ENCODE results near the gene COL27A1. TPM values are rescaled to one million over a fixed set of nuclear protein-coding genes. Genes with fewer than 3 reads are reported as not detected.

Gene COL27A1
- total RNA-seq, 1 experiment from 2014 or later = 12.0 TPM

GRCh38 chr9:114344692-114345091 is 189.4 kb downstream of the COL27A1 start (continued):
- TF ChIP-seq, protein P1, sequence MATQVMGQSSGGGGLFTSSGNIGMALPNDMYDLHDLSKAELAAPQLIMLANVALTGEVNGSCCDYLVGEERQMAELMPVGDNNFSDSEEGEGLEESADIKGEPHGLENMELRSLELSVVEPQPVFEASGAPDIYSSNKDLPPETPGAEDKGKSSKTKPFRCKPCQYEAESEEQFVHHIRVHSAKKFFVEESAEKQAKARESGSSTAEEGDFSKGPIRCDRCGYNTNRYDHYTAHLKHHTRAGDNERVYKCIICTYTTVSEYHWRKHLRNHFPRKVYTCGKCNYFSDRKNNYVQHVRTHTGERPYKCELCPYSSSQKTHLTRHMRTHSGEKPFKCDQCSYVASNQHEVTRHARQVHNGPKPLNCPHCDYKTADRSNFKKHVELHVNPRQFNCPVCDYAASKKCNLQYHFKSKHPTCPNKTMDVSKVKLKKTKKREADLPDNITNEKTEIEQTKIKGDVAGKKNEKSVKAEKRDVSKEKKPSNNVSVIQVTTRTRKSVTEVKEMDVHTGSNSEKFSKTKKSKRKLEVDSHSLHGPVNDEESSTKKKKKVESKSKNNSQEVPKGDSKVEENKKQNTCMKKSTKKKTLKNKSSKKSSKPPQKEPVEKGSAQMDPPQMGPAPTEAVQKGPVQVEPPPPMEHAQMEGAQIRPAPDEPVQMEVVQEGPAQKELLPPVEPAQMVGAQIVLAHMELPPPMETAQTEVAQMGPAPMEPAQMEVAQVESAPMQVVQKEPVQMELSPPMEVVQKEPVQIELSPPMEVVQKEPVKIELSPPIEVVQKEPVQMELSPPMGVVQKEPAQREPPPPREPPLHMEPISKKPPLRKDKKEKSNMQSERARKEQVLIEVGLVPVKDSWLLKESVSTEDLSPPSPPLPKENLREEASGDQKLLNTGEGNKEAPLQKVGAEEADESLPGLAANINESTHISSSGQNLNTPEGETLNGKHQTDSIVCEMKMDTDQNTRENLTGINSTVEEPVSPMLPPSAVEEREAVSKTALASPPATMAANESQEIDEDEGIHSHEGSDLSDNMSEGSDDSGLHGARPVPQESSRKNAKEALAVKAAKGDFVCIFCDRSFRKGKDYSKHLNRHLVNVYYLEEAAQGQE (IDR thresholded peaks at IDR 0.05; ENCODE audit: low read depth) = no peak
- no peak for TF ChIP-seq ZFX (IDR thresholded peaks at IDR 0.05)
- no peak for TF ChIP-seq EGR1 (IDR thresholded peaks at IDR 0.05; ENCODE audit: low read depth)
- TF ChIP-seq CBX3 (IDR thresholded peaks at IDR 0.05; ENCODE audit: low read depth) = no peak
- no peak for TF ChIP-seq SIN3A (IDR thresholded peaks at IDR 0.05; ENCODE audit: low read depth)
- no peak for TF ChIP-seq ELF1 (IDR thresholded peaks at IDR 0.05; ENCODE audit: borderline replicate concordance, low read depth)
- no peak for TF ChIP-seq SP1 (IDR thresholded peaks at IDR 0.05; ENCODE audit: low read depth)
- TF ChIP-seq JUND (IDR thresholded peaks at IDR 0.05) = no peak

DNA sequence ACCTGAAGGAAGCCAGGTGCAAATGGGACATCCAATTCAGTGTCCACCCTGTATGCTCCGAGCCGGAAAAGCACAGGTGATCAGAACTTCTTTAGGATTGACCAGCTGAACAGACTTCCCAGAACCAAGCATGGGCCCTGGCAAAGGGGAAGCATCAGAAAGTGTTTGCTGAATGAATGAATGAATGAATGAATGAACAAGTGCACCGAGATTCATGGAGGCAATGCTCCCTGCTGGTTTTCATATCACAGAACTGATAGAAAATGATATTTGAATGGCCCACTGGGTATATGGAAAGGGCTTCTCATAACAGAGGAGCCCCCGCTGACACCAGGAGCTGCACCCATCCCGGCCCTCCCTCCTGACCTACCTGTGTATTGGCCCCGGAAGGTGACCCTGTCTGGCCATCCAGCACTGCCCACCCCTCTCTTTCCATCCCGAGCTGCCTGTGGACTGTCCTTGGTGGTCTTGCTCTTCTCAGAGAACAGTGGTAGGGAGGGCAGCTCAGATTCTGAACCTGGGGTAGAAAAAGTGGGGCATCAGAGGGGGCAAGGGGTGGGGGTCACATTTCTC is 190.2 kb downstream of the COL27A1 start:
- Histone ChIP-seq H3K27me3 (ENCODE audit: insufficient read depth, low read length) (no peaks in the 10 kb centered on the region), H4K20me1 (ENCODE audit: insufficient read depth) (no peaks in the 10 kb centered on the region), H3K4me2 (ENCODE audit: low read length) (no peak overlapping the region), H3K9ac (ENCODE audit: low read length) (no peak overlapping the region), H2AFZ (ENCODE audit: low read depth, low read length, poor library complexity, severe bottlenecking) (no peak overlapping the region), H3K79me2 (ENCODE audit: insufficient read depth, low read length) (no peaks in the 10 kb centered on the region), H3K9me3 (ENCODE audit: control insufficient read depth in 1 of 2, insufficient read depth in 1 of 2, low read depth in 1 of 2, low read length in 2 of 2) (no peaks in the 10 kb centered on the region), H3K4me3 (replicated peaks in 1 of 2; ENCODE audit: low read depth in 1 of 2, low read length in 2 of 2) (no peak overlapping the region), H3K27ac (ENCODE audit: low read depth, low read length) (no peak overlapping the region), H3K4me1 (ENCODE audit: control insufficient read depth in 1 of 2, insufficient read depth in 2 of 2, low read length in 2 of 2) (peaks cover 11 to 15% of the 10 kb centered on the region in 2 experiments; a peak in 3 of 4 replicates), H3K36me3 (ENCODE audit: control insufficient read depth in 1 of 2, insufficient read depth in 2 of 2, low read length in 2 of 2) (peaks cover 0 to 4% of the 10 kb centered on the region in 2 experiments; a peak in 2 of 4 replicates), H3K9me2 (ENCODE audit: insufficient read depth) (no peaks in the 10 kb centered on the region)
- no TSS peak for BruUV-seq (replicated peaks)
- ChIA-PET CTCF (no interaction called here), RAD21 (ENCODE audit: low non-redundant PET in 1 of 2, low total read pairs in 2 of 2, uncharacterized antibody in 2 of 2, unreplicated experiment in 2 of 2) (no interaction called here), POLR2A (no interaction called here)
- TF ChIP-seq, protein P2, sequence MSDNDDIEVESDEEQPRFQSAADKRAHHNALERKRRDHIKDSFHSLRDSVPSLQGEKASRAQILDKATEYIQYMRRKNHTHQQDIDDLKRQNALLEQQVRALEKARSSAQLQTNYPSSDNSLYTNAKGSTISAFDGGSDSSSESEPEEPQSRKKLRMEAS (IDR thresholded peaks at IDR 0.05) = no peak
- TF ChIP-seq SRF (IDR thresholded peaks at IDR 0.05; ENCODE audit: low read depth) (no peak), YY1 (IDR thresholded peaks at IDR 0.05; ENCODE audit: extremely low read depth, insufficient replicate concordance, low read depth, low read length) (no peak), ATF3 (IDR thresholded peaks at IDR 0.05) (no peak), JUND (IDR thresholded peaks at IDR 0.05) (no peak), SIN3A (IDR thresholded peaks at IDR 0.05; ENCODE audit: low read depth) (no peak), EZH2phosphoT487 (IDR thresholded peaks at IDR 0.05; ENCODE audit: borderline replicate concordance) (no peak)
- intact Hi-C loops (cut with micrococcal nuclease) = no loop called here
- no peak for ATAC-seq
- DNase-seq (ENCODE audit: low read depth, low spot score) = no peak

Data from HCT116 (cell line).